ENCODE results near the gene ZBTB7C. TPM values are rescaled to one million over a fixed set of nuclear protein-coding genes. Genes with fewer than 3 reads are reported as not detected.

ZBTB7C gene
- total RNA-seq, 2 experiments from 2014 or later: not detected

GRCh38 chr18:48358868-48359267, 50.3 kb downstream of the ZBTB7C start:
- intact Hi-C loops (cut with micrococcal nuclease): no loop called here
- Mint-ChIP-seq H3K27ac (no peak overlapping the region), H3K36me3 (ENCODE audit: low read depth) (no peaks in the 10 kb centered on the region), H3K4me1 (ENCODE audit: low read depth) (no peaks in the 10 kb centered on the region), H3K4me3 (no peak overlapping the region), H3K27me3 (peaks cover 3% of the 10 kb centered on the region), H3K9me3 (no peaks in the 10 kb centered on the region)
- ChIA-PET POLR2A (no interaction called here), CTCF (no interaction called here)
- no peak for ATAC-seq
- DNase-seq: no peak
- TF ChIP-seq CTCF (IDR thresholded peaks at IDR 0.05): no peak

DNA sequence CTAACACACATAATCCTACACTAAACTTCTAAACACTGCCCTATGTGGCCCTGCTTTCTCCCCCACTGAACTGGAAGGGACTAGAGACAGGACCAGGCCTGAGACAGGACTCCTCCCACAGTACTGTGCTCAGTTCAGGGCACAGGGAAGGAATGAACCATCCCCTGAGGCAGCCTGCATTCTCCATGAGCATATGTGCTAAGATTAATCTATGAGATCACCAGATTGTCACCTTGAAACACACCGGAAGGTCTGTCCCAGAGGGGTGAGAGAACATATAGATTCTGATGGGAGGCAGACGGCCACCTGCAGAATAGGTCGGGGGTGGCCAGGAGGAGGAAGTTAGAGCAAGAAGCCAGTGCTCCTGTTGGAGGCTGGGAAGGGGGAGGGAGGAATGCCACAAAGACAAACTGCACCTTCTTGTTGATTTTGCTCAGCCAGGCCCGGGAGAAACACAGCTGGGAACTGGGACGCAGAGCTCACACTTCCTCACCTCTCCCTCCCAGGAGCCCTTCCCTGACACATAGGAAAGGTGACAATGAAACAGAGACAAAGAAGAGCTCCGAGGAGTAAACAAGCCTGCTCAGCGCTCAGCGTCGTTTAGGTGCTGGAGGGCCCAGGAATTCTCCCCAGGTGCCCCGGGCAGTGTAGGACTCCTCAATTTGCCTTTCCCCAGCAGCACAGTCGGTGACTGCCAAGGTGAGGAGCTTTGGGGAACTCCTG, 52.1 kb downstream of the ZBTB7C start:
- no peak for ATAC-seq
- CTCF ChIA-PET: no interaction called here
- H3K4me3 Mint-ChIP-seq: no peak overlapping the region
- no peaks in the 10 kb centered on the region for H3K9me3 Mint-ChIP-seq
- no peaks in the 10 kb centered on the region for H3K4me1 Mint-ChIP-seq (ENCODE audit: low read depth)
- intact Hi-C loops (cut with micrococcal nuclease): no loop called here
- POLR2A ChIA-PET: no interaction called here
- no peaks in the 10 kb centered on the region for H3K36me3 Mint-ChIP-seq (ENCODE audit: low read depth)
- H3K27me3 Mint-ChIP-seq: peaks cover 3% of the 10 kb centered on the region
- TF ChIP-seq CTCF (IDR thresholded peaks at IDR 0.05): no peak
- no peak overlapping the region for H3K27ac Mint-ChIP-seq
- DNase-seq: no peak

GRCh38 chr18:48356151-48356745, 52.9 kb downstream of the ZBTB7C start:
- ChIA-PET POLR2A (no interaction called here), CTCF (no interaction called here)
- peaks cover 3% of the 10 kb centered on the region for H3K27me3 Mint-ChIP-seq
- intact Hi-C loops (cut with micrococcal nuclease): no loop called here
- H3K9me3 Mint-ChIP-seq: no peaks in the 10 kb centered on the region
- TF ChIP-seq CTCF (IDR thresholded peaks at IDR 0.05): no peak
- ATAC-seq (no peak), DNase-seq (no peak)
- no peaks in the 10 kb centered on the region for H3K36me3 Mint-ChIP-seq (ENCODE audit: low read depth)
- H3K4me1 Mint-ChIP-seq (ENCODE audit: low read depth): no peaks in the 10 kb centered on the region
- H3K27ac Mint-ChIP-seq: no peak overlapping the region
- no peak overlapping the region for H3K4me3 Mint-ChIP-seq

- no peak overlapping the region for H3K4me3 Mint-ChIP-seq
- ChIA-PET POLR2A (no interaction called here), CTCF (interaction anchor here (1.1 kb wide), 1 partner anchor 16 kb away, joined by 3 read pairs; no protein-coding TSS in a partner anchor)
- ATAC-seq (no peak), DNase-seq (no peak)
- H3K9me3 Mint-ChIP-seq: no peaks in the 10 kb centered on the region
- H3K27ac Mint-ChIP-seq: no peak overlapping the region
- intact Hi-C loops (cut with micrococcal nuclease): no loop called here
- no peaks in the 10 kb centered on the region for H3K36me3 Mint-ChIP-seq (ENCODE audit: low read depth)
- H3K27me3 Mint-ChIP-seq: peaks cover 3% of the 10 kb centered on the region
- no peak for TF ChIP-seq CTCF (IDR thresholded peaks at IDR 0.05)
- H3K4me1 Mint-ChIP-seq (ENCODE audit: low read depth): no peaks in the 10 kb centered on the region
These were observed 53.7 kb downstream of the ZBTB7C start for GRCh38 chr18:48355276-48356115.

All from activated CD8-positive, alpha-beta T cell treated with anti-CD3 and anti-CD28 coated beads for 36 hours (primary cell).